ENCODE measurements around the gene SRR.

SRR gene

GRCh38 chr17:2347805-2348685, 44.3 kb downstream of the SRR start:
- no peak for DNase-seq

- no peak for DNase-seq
These were observed 47.5 kb downstream of the SRR start for GRCh38 chr17:2351269-2351668.

- no peak for DNase-seq
These were observed 50.6 kb downstream of the SRR start for GRCh38 chr17:2354311-2354710.

GRCh38 chr17:2357237-2357636, 53.5 kb downstream of the SRR start:
- no peak for DNase-seq

DNA sequence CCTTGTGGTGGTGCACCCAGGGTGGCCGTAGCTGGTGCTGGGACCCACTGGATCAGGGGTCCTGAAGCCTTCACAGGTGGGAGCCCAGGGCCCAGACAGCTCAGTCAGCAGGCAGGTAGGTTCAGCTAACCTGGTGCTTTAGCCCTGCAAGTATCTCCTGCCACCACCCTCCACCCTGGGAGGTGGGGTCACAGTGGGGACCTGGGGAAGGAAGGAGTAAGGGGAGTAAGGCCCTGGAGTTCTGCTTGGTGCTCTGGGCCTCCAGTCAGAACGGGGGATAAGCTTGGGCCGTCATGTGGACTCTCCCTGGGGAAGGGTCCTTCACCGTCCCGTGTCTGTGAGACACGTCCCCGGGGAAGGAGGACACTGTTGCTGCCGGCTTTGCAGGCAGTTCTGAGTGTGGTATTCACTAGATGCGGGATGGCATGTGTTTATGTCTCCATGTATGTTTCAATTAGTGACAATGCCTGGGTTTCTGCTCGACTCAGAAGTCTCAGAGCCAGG, 54.2 kb downstream of the SRR start:
- no peak for DNase-seq

DNA sequence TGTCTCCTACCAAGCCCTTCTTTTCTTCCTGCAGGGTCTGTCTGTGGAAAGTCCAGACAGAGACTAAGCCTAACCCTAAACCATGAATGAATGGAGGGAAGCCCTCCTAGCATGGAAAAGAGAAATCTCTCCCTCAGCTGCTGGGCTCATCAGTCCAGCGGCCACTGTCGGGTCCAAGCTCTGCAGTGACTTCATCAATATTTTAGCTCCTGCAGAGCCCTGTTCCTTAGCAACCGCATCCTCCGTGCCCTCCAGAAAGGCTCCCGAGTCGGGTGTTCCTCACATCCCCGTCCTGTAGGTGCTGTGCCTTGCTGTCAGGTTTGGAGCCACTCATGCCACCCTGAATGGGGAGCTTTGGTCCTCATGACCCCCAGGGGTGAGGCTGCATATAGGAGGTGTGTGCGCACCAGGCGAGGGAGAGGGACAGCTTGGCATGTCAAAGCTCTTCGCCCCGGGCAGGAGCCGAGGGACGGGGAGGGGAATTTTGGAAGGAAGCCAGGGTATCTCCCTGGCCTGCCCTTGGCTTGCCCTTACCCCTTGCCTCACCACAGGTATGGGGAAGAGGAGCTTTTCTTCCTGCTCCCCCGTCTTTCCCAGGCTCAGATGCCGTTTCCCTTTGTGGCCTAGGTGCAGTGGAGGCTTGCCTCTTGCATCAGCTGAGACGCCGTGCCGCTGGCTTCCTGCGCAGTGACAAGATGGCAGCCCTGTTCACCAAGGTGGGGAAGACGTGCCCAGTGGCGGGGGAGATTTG, 57.4 kb downstream of the SRR start:
- DNase-seq = no peak

GRCh38 chr17:2362016-2362415, 58.3 kb downstream of the SRR start:
- DNase-seq = no peak

- DNase-seq = no peak
These were observed 58.7 kb downstream of the SRR start for GRCh38 chr17:2362416-2362815.

- no peak for DNase-seq
These were observed 59.1 kb downstream of the SRR start for GRCh38 chr17:2362881-2363280.

GRCh38 chr17:2363318-2363717, 59.6 kb downstream of the SRR start:
- DNase-seq = no peak

- no peak for DNase-seq
These were observed 60.4 kb downstream of the SRR start for GRCh38 chr17:2363851-2364762.

GRCh38 chr17:2364763-2365116, 61.0 kb downstream of the SRR start:
- DNase-seq = no peak

DNA sequence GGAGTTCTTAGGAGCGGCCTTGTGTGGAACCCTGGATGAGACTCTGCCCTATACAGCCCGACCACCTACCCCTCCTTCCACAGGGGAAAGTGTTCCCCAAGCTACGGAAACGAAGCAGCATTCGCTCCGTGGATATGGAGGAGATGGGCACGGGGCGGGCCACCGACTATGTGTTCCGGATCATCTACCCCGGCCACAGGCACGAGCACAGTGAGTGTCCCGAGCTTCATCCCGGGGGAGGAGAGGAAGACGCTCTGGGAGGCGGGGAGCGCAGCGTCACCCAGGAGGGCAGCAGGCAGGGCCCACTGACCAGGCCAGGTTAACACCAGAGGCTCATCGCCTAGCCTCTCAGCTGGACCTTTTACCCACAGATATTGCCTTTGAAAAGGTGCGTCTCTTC, 61.4 kb downstream of the SRR start:
- no peak for DNase-seq

DNA sequence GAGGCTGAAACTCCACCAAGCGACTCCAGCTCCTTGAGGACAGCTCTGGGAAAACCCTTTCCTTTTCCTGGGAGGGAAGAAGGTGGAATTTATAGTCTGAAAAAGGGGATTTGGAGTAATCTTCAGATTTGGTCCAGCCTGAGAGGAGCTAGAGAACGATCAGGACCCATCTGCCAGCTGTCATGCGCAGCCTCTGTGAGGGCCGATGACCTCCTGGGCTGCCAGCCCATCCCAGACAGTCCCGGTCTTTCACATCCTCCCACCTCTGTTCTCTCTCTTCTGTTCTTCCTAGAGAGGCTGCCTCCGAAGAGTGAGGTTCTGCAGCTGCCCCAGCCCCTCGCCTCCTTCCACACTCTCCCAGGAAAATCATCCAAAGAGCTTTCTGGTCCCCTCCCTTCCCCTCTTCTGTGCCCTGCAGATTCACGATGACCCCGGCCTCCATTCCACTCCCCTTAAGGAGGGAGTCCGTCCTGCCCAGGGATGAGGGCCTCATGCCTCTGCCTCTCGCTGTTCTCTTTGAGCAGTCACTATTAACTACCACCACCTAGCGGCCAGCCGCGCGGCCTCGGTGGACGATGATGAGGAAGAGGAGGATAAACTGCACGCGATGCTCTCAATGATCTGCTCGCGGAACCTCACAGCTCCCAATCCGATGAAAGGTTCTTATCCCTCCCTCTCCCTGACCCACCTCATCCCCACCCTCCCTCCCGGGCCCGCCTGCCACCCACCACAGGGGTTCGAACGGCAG, 63.2 kb downstream of the SRR start:
- no peak for DNase-seq

DNA sequence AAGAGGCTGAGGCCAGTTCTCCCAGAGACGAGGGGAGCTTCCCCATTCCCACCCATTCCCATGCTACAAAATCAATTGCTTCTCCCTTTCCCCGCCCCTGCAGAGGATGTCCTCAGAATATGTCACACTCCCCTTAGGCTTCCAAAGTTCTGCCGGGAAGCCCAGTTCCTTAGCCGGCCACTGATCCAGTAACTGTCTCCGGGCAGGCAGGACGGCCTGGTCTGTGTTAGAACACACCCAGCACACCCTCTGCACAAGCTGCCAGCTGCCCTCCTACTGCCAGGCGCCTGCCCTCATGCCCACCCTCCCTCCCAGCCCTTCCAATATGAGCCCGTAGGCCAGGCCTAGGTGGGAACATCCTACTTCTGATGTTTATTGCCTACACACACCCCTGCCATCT, 64.6 kb downstream of the SRR start:
- no peak for DNase-seq

GRCh38 chr17:2369039-2369438, 65.3 kb downstream of the SRR start:
- DNase-seq = no peak

GRCh38 chr17:2369551-2370210, 65.9 kb downstream of the SRR start:
- no peak for DNase-seq

DNA sequence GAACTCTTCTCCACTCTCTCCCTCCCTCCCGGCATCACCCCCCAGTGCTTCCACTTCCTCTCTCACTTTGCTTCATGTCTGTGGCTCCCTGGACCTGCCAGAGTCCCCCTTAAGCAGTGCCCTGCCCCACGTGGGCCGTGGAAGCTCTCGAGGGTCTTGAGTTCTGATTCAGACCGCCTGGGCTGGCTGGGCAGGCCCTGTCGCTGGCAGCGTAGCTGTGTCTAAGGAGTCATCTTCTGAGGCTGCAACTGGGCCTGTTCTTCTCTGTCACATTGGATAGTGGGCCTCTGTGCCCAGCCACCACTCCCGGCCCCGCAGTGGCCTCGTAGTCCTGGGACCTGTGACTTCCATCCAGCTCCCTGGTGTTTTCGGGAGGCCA, 66.5 kb downstream of the SRR start:
- DNase-seq = no peak

- no peak for DNase-seq
These were observed 67.7 kb downstream of the SRR start for GRCh38 chr17:2371183-2372130.

DNA sequence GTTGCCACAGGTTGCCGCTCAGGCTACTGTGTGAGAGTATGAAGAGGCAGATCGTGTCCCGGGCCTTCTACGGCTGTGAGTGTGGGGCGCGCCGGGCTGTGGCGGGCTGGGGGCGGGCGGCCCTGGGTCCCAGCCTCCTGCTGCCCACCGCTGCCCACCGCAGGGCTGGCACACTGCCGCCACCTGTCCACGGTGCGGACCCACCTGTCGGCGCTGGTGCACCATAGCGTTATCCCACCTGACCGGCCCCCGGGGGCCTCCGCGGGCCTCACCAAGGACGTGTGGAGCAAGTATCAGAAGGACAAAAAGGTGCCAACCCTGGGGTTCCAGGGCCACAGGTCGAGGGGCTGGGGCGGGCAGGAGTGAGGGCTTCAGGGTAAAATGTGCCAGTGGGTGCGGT, 68.4 kb downstream of the SRR start:
- no peak for DNase-seq

GRCh38 chr17:2372681-2373080, 68.9 kb downstream of the SRR start:
- no peak for DNase-seq
